Measurements from ENCODE around the gene RALY. TPM values are rescaled to one million over a fixed set of nuclear protein-coding genes. Genes with fewer than 3 reads are reported as not detected.

RALY gene
- total and polyA plus RNA-seq, 2 donors (not counting 3 experiments of a cell fraction or from before 2014, with no cell fraction given): 142 to 146 TPM

GRCh38 chr20:33979094-33979493, 14.6 kb upstream of the RALY start:
- dilution Hi-C loops (cut with MboI; ENCODE audit: extremely low pct_ligation_motif_present, low sequenced_read_pairs): no loop called here
- no peaks in the 10 kb centered on the region for H3K9me1 ChIP-seq (replicated peaks; ENCODE audit: control insufficient read depth, extremely low read depth, insufficient read depth, low read length)
- POLR2A ChIA-PET: no interaction called here
- H3K36me3 ChIP-seq (ENCODE audit: control insufficient read depth in 2 of 2, extremely low read depth in 1 of 2, insufficient read depth in 2 of 2, low read length in 2 of 2): no peaks in the 10 kb centered on the region
- DNase-seq (ENCODE audit: low read depth, low spot score): no peak
- H3K9me3 ChIP-seq (replicated peaks; ENCODE audit: control insufficient read depth, insufficient read depth, low read length): no peaks in the 10 kb centered on the region
- CTCF ChIA-PET: interaction anchor here (1.2 kb wide), 1 partner anchor 10 kb away, joined by 4 read pairs; no protein-coding TSS in a partner anchor
- H3K27ac ChIP-seq (ENCODE audit: insufficient read depth, low read depth, low read length): no peak overlapping the region
- no peak overlapping the region for H3K4me2 ChIP-seq (ENCODE audit: insufficient read depth, low read length)
- no peak overlapping the region for H3K4me3 ChIP-seq (replicated peaks in 1 of 3; ENCODE audit: insufficient read depth in 1 of 3, low read depth in 1 of 3, low read length in 3 of 3)
- intact Hi-C loops (cut with micrococcal nuclease): no loop called here
- H3K79me2 ChIP-seq (ENCODE audit: control insufficient read depth, insufficient read depth, low read length): no peaks in the 10 kb centered on the region
- BruUV-seq (replicated peaks): no TSS peak
- TF ChIP-seq FOS (IDR thresholded peaks at IDR 0.05; ENCODE audit: borderline replicate concordance, insufficient read depth, low read length): no peak
- no peak for TF ChIP-seq EZH2 (IDR thresholded peaks at IDR 0.05; ENCODE audit: borderline replicate concordance, low read depth, low read length, severe bottlenecking)
- TF ChIP-seq POLR2AphosphoS5 (IDR thresholded peaks at IDR 0.05; ENCODE audit: insufficient read depth, low read depth, low read length): no peak
- TF ChIP-seq POLR2A (IDR thresholded peaks at IDR 0.05; ENCODE audit: low read depth, low read length): no peak
- H3K27me3 ChIP-seq (ENCODE audit: control insufficient read depth in 2 of 2, insufficient read depth in 2 of 2, low read length in 2 of 2): peaks cover 13 to 28% of the 10 kb centered on the region in 2 experiments
- H2AFZ ChIP-seq (ENCODE audit: low read depth, low read length): no peak overlapping the region
- no peaks in the 10 kb centered on the region for H3K4me1 ChIP-seq (ENCODE audit: control insufficient read depth, extremely low read depth, insufficient read depth, low read length)
- no peak overlapping the region for H3K9ac ChIP-seq (replicated peaks; ENCODE audit: extremely low read depth, insufficient read depth, low read length)
- H4K20me1 ChIP-seq (replicated peaks; ENCODE audit: control insufficient read depth, extremely low read depth, insufficient read depth, low read length): no peaks in the 10 kb centered on the region
- FAIRE-seq: no peak

GRCh38 chr20:33981347-33981746, 12.4 kb upstream of the RALY start:
- H3K27me3 ChIP-seq (ENCODE audit: control insufficient read depth in 2 of 2, insufficient read depth in 2 of 2, low read length in 2 of 2): peaks cover 16 to 28% of the 10 kb centered on the region in 2 experiments
- no peak overlapping the region for H3K9ac ChIP-seq (replicated peaks; ENCODE audit: extremely low read depth, insufficient read depth, low read length)
- no peaks in the 10 kb centered on the region for H4K20me1 ChIP-seq (replicated peaks; ENCODE audit: control insufficient read depth, extremely low read depth, insufficient read depth, low read length)
- FAIRE-seq (no peak), DNase-seq (ENCODE audit: low read depth, low spot score) (no peak)
- ChIA-PET POLR2A (no interaction called here), CTCF (interaction anchor here (1.0 to 1.6 kb wide), 3 partner anchors 12 to 41 kb away, joined by 3 to 4 read pairs (median 3); no protein-coding TSS in a partner anchor)
- no peak overlapping the region for H3K4me3 ChIP-seq (replicated peaks in 1 of 3; ENCODE audit: insufficient read depth in 1 of 3, low read depth in 1 of 3, low read length in 3 of 3)
- intact Hi-C loops (cut with micrococcal nuclease) (no loop called here), dilution Hi-C loops (cut with MboI; ENCODE audit: extremely low pct_ligation_motif_present, low sequenced_read_pairs) (no loop called here)
- H3K36me3 ChIP-seq (ENCODE audit: control insufficient read depth in 2 of 2, extremely low read depth in 1 of 2, insufficient read depth in 2 of 2, low read length in 2 of 2): no peaks in the 10 kb centered on the region
- BruUV-seq (replicated peaks): no TSS peak
- H3K9me1 ChIP-seq (replicated peaks; ENCODE audit: control insufficient read depth, extremely low read depth, insufficient read depth, low read length): no peaks in the 10 kb centered on the region
- TF ChIP-seq POLR2AphosphoS5 (IDR thresholded peaks at IDR 0.05; ENCODE audit: insufficient read depth, low read depth, low read length) (no peak), JUN (IDR thresholded peaks at IDR 0.05; ENCODE audit: borderline replicate concordance, insufficient read depth, insufficient read length, low read depth) (no peak), FOS (IDR thresholded peaks at IDR 0.05; ENCODE audit: borderline replicate concordance, insufficient read depth, low read length) (no peak), MYC (IDR thresholded peaks at IDR 0.05; ENCODE audit: low read depth, low read length) (no peak), POLR2A (IDR thresholded peaks at IDR 0.05; ENCODE audit: low read depth, low read length) (no peak)
- H3K4me1 ChIP-seq (ENCODE audit: control insufficient read depth, extremely low read depth, insufficient read depth, low read length): no peaks in the 10 kb centered on the region
- H3K27ac ChIP-seq (ENCODE audit: insufficient read depth, low read depth, low read length): no peak overlapping the region
- H3K4me2 ChIP-seq (ENCODE audit: insufficient read depth, low read length): no peak overlapping the region
- H2AFZ ChIP-seq (ENCODE audit: low read depth, low read length): no peak overlapping the region
- no peaks in the 10 kb centered on the region for H3K79me2 ChIP-seq (ENCODE audit: control insufficient read depth, insufficient read depth, low read length)
- H3K9me3 ChIP-seq (replicated peaks; ENCODE audit: control insufficient read depth, insufficient read depth, low read length): no peaks in the 10 kb centered on the region

Data from endothelial cell of umbilical vein (primary cell).